GM23248 (cell line): Measurements from ENCODE around the gene KNOP1.

Experiments
- EZH2 ChIP-seq: fragments of 200-600 bp; sonication (generic); IDR thresholded peaks from 2 replicates; pipeline ENCODE4 v1.6.1; 2018; ENCODE audit warnings: antibody characterized with exemption, mild to moderate bottlenecking; ENCODE audit not compliant: insufficient read depth, poor library complexity, severe bottlenecking
- EZH2phosphoT487 ChIP-seq: fragments of 200-600 bp; sonication (generic); IDR thresholded peaks from 2 replicates; pipeline ENCODE4 v1.6.1; 2018; ENCODE audit warnings: antibody characterized with exemption, moderate library complexity, mild to moderate bottlenecking, low read depth; ENCODE audit not compliant: insufficient read depth

GRCh38 chr16:19696961-19697360 lies 21.1 kb downstream of the KNOP1 start:
- no peak for TF ChIP-seq EZH2
- TF ChIP-seq EZH2phosphoT487: no peak
